ENCODE data around the gene ZBTB20.
A peak's percentile ranks its signal among the peaks of the same experiment; 100 is the strongest.

Gene ZBTB20

GRCh38 chr3:115087512-115087911 lies 59.6 kb downstream of the ZBTB20 start:
- DNase-seq: no peak

GRCh38 chr3:115086344-115086743 lies 60.7 kb downstream of the ZBTB20 start:
- no peak for DNase-seq

- DNase-seq: no peak
These were observed 61.8 kb downstream of the ZBTB20 start for GRCh38 chr3:115085197-115085865.

GRCh38 chr3:115084686-115085085 lies 62.4 kb downstream of the ZBTB20 start:
- DNase-seq: no peak

- no peak for DNase-seq
These were observed 64.8 kb downstream of the ZBTB20 start for GRCh38 chr3:115082260-115082659.

- no peak for DNase-seq
These were observed 65.6 kb downstream of the ZBTB20 start for GRCh38 chr3:115081444-115081843.

GRCh38 chr3:115077501-115078250 lies 69.4 kb downstream of the ZBTB20 start:
- no peak for DNase-seq

- DNase-seq: no peak
These were observed 72.6 kb downstream of the ZBTB20 start for GRCh38 chr3:115074502-115074901.

- no peak for DNase-seq
These were observed 74.6 kb downstream of the ZBTB20 start for GRCh38 chr3:115072265-115073021.

GRCh38 chr3:115071601-115072000 lies 75.5 kb downstream of the ZBTB20 start:
- DNase-seq: no peak

GRCh38 chr3:115071166-115071565 lies 75.9 kb downstream of the ZBTB20 start:
- DNase-seq: no peak

- no peak for DNase-seq
These were observed 78.3 kb downstream of the ZBTB20 start for GRCh38 chr3:115068799-115069198.

- no peak for DNase-seq
These were observed 84.6 kb downstream of the ZBTB20 start for GRCh38 chr3:115062412-115062956.

- DNase-seq: no peak
These were observed 85.1 kb downstream of the ZBTB20 start for GRCh38 chr3:115062009-115062408.

- no peak for DNase-seq
These were observed 94.2 kb downstream of the ZBTB20 start for GRCh38 chr3:115052906-115053305.

- DNase-seq: no peak
These were observed 104.7 kb downstream of the ZBTB20 start for GRCh38 chr3:115042351-115042750.

- DNase-seq: peak in 1 of 2 donors; percentile 68
These were observed 106.3 kb downstream of the ZBTB20 start for GRCh38 chr3:115040673-115041286.

GRCh38 chr3:115040246-115040645 lies 106.8 kb downstream of the ZBTB20 start:
- no peak for DNase-seq

- DNase-seq: no peak
These were observed 108.3 kb downstream of the ZBTB20 start for GRCh38 chr3:115038817-115039216.

- DNase-seq: no peak
These were observed 124.2 kb downstream of the ZBTB20 start for GRCh38 chr3:115022835-115023398.

GRCh38 chr3:115022199-115022598 lies 124.9 kb downstream of the ZBTB20 start:
- DNase-seq: peak; percentile 40 to 58

GRCh38 chr3:115021061-115021460 lies 126.0 kb downstream of the ZBTB20 start:
- no peak for DNase-seq

GRCh38 chr3:115019900-115020299 lies 127.2 kb downstream of the ZBTB20 start:
- peak; percentile 73 to 81 for DNase-seq
